A673 (cell line): ENCODE measurements around the gene BSN. TPM values are rescaled to one million over a fixed set of nuclear protein-coding genes. Genes with fewer than 3 reads are reported as not detected.
A peak's percentile ranks its signal among the peaks of the same experiment; 100 is the strongest.

Source experiments
- BruUV-seq: library from RNA; stranded (reverse); fragments of 400-500 nt; replicated peaks from 2 replicates; lab custom pipeline; 2021; lab: Mats Ljungman, UMichigan
- CTCF ChIA-PET: fragments of 300-600 bp; sonication (Branson Sonifier 250); formaldehyde crosslinking; loops from one replicate; lab custom pipeline; 2022; ENCODE audit warnings: antibody characterized with exemption; lab: Charles Lee
- POLR2A ChIA-PET: fragments of 300-600 bp; sonication (Branson Sonifier 250); formaldehyde crosslinking; loops from one replicate; lab custom pipeline; 2022; ENCODE audit warnings: antibody characterized with exemption; ENCODE audit not compliant: low non-redundant PET; lab: Charles Lee
- DNase-seq: peaks from one replicate; pipeline ENCODE4 v3.0.0-alpha.2; 2015; ENCODE audit warnings: low spot score
- H3K27ac ChIP-seq: fragments of 200-600 bp; sonication (generic); 2 replicates; pipeline ENCODE4 v1.5.1; 2016; ENCODE audit warnings: mixed run types, low read depth, mild to moderate bottlenecking, mixed read lengths, antibody characterized with exemption, low read length; ENCODE audit not compliant: poor library complexity, severe bottlenecking
- H3K27me3 ChIP-seq: fragments of 200-600 bp; sonication (generic); replicated peaks from 2 replicates; pipeline ENCODE4 v1.6.1; 2017; ENCODE audit warnings: mixed run types, low read depth, mild to moderate bottlenecking, mixed read lengths, antibody characterized with exemption, low read length; ENCODE audit not compliant: insufficient read depth, poor library complexity
- H3K36me3 ChIP-seq: fragments of 200-600 bp; sonication (generic); 2 replicates; pipeline ENCODE4 v1.6.1; 2016; ENCODE audit warnings: mixed run types, mild to moderate bottlenecking, mixed read lengths, antibody characterized with exemption, low read length; ENCODE audit not compliant: insufficient read depth, poor library complexity, severe bottlenecking
- H3K4me1 ChIP-seq: fragments of 200-600 bp; sonication (generic); 2 replicates; pipeline ENCODE4 v1.6.1; 2017; ENCODE audit warnings: mixed run types, mild to moderate bottlenecking, mixed read lengths, antibody characterized with exemption, low read length; ENCODE audit not compliant: insufficient read depth, poor library complexity, severe bottlenecking
- H3K4me3 ChIP-seq: fragments of 200-600 bp; sonication (generic); 2 replicates; pipeline ENCODE4 v1.5.1; 2016; ENCODE audit warnings: low read depth, mixed run types, mild to moderate bottlenecking, mixed read lengths, low read length; ENCODE audit not compliant: poor library complexity, severe bottlenecking
- H3K9me3 ChIP-seq: fragments of 200-600 bp; sonication (generic); 2 replicates; pipeline ENCODE4 v1.6.1; 2016; ENCODE audit warnings: mixed run types, low read depth, mild to moderate bottlenecking, mixed read lengths, antibody characterized with exemption, low read length; ENCODE audit not compliant: poor library complexity, severe bottlenecking
- EZH2 ChIP-seq: fragments of 200-600 bp; sonication (generic); IDR thresholded peaks from 2 replicates; pipeline ENCODE4 v1.6.1; 2017; ENCODE audit warnings: borderline replicate concordance, low read depth, mild to moderate bottlenecking, mixed read lengths, antibody characterized with exemption, low read length; ENCODE audit not compliant: poor library complexity, severe bottlenecking
- intact Hi-C: fragments of 100-400 bp; cut with micrococcal nuclease; formaldehyde crosslinking; loops from one replicate; pipeline ENCODE4 v1.10.0; 2022; ENCODE audit not compliant: unreplicated experiment
- total RNA-seq: library from RNA; stranded (reverse); gene quantifications from 2 replicates; pipeline ENCODE4 v1.2.3, GENCODE V29; 2021
- TF ChIP-seq, protein P1 (sequence below): fragments of 300-800, 200-600 bp; sonication (generic); conservative IDR thresholded peaks from 2 replicates; pipeline ENCODE4 v1.5.1; 2017; ENCODE audit warnings: low read depth, mild to moderate bottlenecking, antibody characterized with exemption, low read length, moderate library complexity, mixed read lengths

BSN gene
- total RNA-seq, 1 experiment from 2014 or later: 1.4 TPM

DNA sequence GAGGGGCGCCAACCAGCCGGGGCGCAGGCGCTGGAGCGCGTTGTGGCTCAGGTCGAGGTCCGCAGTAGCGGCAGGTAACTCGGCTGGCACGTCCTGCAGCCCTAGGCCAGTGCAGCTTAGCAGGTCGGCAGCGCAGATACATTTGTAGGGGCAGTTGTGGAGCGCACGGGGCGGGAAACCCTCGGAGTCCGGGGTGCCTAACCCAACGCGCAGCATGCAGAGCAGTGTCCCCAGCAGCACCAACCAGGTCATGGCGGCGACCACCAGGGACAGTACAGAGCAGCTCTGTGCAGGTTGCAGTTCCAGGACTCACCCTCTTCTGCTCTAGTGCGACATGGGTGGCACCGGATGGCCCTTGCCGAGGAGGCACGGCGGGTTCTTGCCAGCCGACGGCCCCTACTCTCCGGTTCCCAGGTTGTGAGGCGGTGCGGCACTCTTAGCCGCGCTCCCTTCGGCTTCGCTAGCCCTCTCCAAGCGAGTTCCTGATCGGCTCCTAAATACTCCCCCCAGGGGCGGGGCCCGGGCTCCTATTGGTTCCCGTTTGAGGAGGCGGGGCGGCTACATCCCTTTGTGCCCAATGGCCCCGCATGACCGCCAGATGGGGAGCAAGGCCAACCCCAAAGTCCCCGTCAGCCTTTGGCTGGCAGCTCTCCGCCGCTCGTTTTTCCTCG lies 165.1 kb downstream of the BSN start, which contains the start of gene AMIGO3:
Gene AMIGO3 (minus strand): TSS at position 471 of the 671 bp plus-strand sequence. CDS start 219 bp downstream, at position 252.
- ChIA-PET CTCF (interaction anchor here (0.6 kb wide), 1 partner anchor 117 kb away, joined by 4 read pairs; no protein-coding TSS in a partner anchor), POLR2A (interaction anchor here (0.5 kb wide), 1 partner anchor 558 kb away, joined by 9 read pairs; no protein-coding TSS in a partner anchor)
- peak; percentile 90 for DNase-seq
- no TSS peak for BruUV-seq
- no peak within 1 kb of the TSS for H3K27ac ChIP-seq
- intact Hi-C loops: loop anchor here (5.0 kb wide), 1 partner anchor 188 kb away; no protein-coding TSS in a partner anchor
- H3K4me1 ChIP-seq: no peaks in the 10 kb centered on the region
- TF ChIP-seq, protein P1, sequence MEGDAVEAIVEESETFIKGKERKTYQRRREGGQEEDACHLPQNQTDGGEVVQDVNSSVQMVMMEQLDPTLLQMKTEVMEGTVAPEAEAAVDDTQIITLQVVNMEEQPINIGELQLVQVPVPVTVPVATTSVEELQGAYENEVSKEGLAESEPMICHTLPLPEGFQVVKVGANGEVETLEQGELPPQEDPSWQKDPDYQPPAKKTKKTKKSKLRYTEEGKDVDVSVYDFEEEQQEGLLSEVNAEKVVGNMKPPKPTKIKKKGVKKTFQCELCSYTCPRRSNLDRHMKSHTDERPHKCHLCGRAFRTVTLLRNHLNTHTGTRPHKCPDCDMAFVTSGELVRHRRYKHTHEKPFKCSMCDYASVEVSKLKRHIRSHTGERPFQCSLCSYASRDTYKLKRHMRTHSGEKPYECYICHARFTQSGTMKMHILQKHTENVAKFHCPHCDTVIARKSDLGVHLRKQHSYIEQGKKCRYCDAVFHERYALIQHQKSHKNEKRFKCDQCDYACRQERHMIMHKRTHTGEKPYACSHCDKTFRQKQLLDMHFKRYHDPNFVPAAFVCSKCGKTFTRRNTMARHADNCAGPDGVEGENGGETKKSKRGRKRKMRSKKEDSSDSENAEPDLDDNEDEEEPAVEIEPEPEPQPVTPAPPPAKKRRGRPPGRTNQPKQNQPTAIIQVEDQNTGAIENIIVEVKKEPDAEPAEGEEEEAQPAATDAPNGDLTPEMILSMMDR: peak; percentile 39
- no peak for TF ChIP-seq EZH2
- H3K4me3 ChIP-seq: peak within 1 kb of the TSS; percentile 38
- H3K36me3 ChIP-seq: peaks cover 5% of the 10 kb centered on the region
- no peaks in the 10 kb centered on the region for H3K27me3 ChIP-seq
- H3K9me3 ChIP-seq: no peaks in the 10 kb centered on the region

Other genes with a start within 250 kb of the BSN start
- 32.3 and 32.8 TPM in 2 replicates for gene USP4, start 214.4 kb upstream of the BSN start, total RNA-seq
- gene GPX1, start 196.1 kb upstream of the BSN start, total RNA-seq: 122 and 128 TPM in 2 replicates
- 194 and 198 TPM in 2 replicates for gene RHOA, start 142.5 kb upstream of the BSN start, total RNA-seq
- gene TCTA, start 142.1 kb upstream of the BSN start, total RNA-seq: 11.6 and 12.0 TPM in 2 replicates
- 1.3 and 2.1 TPM in 2 replicates for gene AMT, start 132.0 kb upstream of the BSN start, total RNA-seq
- 2.9 and 6.8 TPM in 2 replicates for gene NICN1, start 125.2 kb upstream of the BSN start, total RNA-seq
- 36.5 and 36.8 TPM in 2 replicates for gene DAG1, start 84.2 kb upstream of the BSN start, total RNA-seq
- gene APEH, start 119.9 kb downstream of the BSN start, total RNA-seq: 64.9 and 67.4 TPM in 2 replicates
- 3.7 and 4.5 TPM in 2 replicates for gene MST1, start 135.0 kb downstream of the BSN start, total RNA-seq
- 31.0 and 31.5 TPM in 2 replicates for gene RNF123, start 135.1 kb downstream of the BSN start, total RNA-seq
- gene AMIGO3, start 165.2 kb downstream of the BSN start, total RNA-seq: 0.28 TPM in 1 of 2 replicates, not detected in the other
- 15.2 and 16.6 TPM in 2 replicates for gene GMPPB, start 169.5 kb downstream of the BSN start, total RNA-seq
- 25.8 and 29.0 TPM in 2 replicates for gene IP6K1, start 232.1 kb downstream of the BSN start, total RNA-seq
- gene CDHR4, start 245.4 kb downstream of the BSN start, total RNA-seq: 0.48 TPM in 1 of 2 replicates, not detected in the other
- 7.1 and 13.8 TPM in 2 replicates for gene INKA1, start 248.8 kb downstream of the BSN start, total RNA-seq